Measurements from ENCODE around the gene FAM20A. TPM values are rescaled to one million over a fixed set of nuclear protein-coding genes. Genes with fewer than 3 reads are reported as not detected.
A peak's percentile ranks its signal among the peaks of the same experiment; 100 is the strongest.

Gene FAM20A
- total and polyA plus RNA-seq, 2 of the 8 experiments (the other 6 are each of a cell fraction or from before 2014, with no cell fraction given) = 3.6 to 11.9 TPM

GRCh38 chr17:68599091-68599490 is 2.1 kb downstream of the FAM20A start:
- no peak overlapping the region for H4K5ac ChIP-seq (ENCODE audit: insufficient read length, low read depth, low read length)
- peak overlapping the region; percentile 56 to 91 (median 78); a peak in 6 of 8 replicates for H3K4me3 ChIP-seq (ENCODE audit: extremely low read depth in 1 of 4, insufficient read depth in 2 of 4, low read depth in 3 of 4, low read length in 4 of 4)
- peaks cover 0 to 5% of the 10 kb centered on the region in 2 experiments; a peak in 2 of 4 replicates for H3K79me2 ChIP-seq (ENCODE audit: control insufficient read depth in 1 of 2, insufficient read depth in 2 of 2, low read length in 2 of 2)
- H3K36me3 ChIP-seq (ENCODE audit: control insufficient read depth in 2 of 4, insufficient read depth in 4 of 4, low read length in 3 of 4) = peaks cover 0 to 10% (median 0%) of the 10 kb centered on the region in 4 experiments; a peak in 2 of 8 replicates
- no peak overlapping the region for H2AFZ ChIP-seq (ENCODE audit: low read length)
- H3K9ac ChIP-seq (replicated peaks in 1 of 4; ENCODE audit: extremely low read depth in 1 of 4, low read depth in 3 of 4, low read length in 3 of 4) = peak overlapping the region in 1 of 4 experiments; percentile 63; a peak in 1 of 7 replicates
- peaks cover 0 to 25% (median 16%) of the 10 kb centered on the region in 4 experiments; a peak in 6 of 7 replicates for H3K27me3 ChIP-seq (replicated peaks in 1 of 4; ENCODE audit: control insufficient read depth in 3 of 4, extremely low read depth in 1 of 4, insufficient read depth in 3 of 4, low read length in 3 of 4)
- no peak overlapping the region for H4K91ac ChIP-seq (replicated peaks; ENCODE audit: insufficient read length, low read length)
- H4K20me1 ChIP-seq (replicated peaks in 1 of 2; ENCODE audit: control insufficient read depth in 1 of 2, insufficient read depth in 2 of 2, low read length in 2 of 2) = no peaks in the 10 kb centered on the region
- H4K8ac ChIP-seq (ENCODE audit: extremely low read depth, insufficient read depth, low read length) = no peak overlapping the region
- H2BK5ac ChIP-seq (ENCODE audit: low read depth, low read length) = no peak overlapping the region
- DNase-seq (ENCODE audit: low read depth in 1 of 2, low spot score in 2 of 2) (no peak), FAIRE-seq (no peak)
- no peak overlapping the region for H3K23ac ChIP-seq (ENCODE audit: insufficient read length)
- H3K4me1 ChIP-seq (replicated peaks in 1 of 4; ENCODE audit: control insufficient read depth in 3 of 4, insufficient read depth in 4 of 4, low read length in 3 of 4) = peaks cover 0 to 15% (median 6%) of the 10 kb centered on the region in 4 experiments; a peak in 5 of 7 replicates
- no peak overlapping the region for H3K56ac ChIP-seq (replicated peaks; ENCODE audit: insufficient read length, low read depth, low read length)
- H3K9me3 ChIP-seq (ENCODE audit: insufficient read depth in 2 of 2, low read depth in 1 of 2, low read length in 1 of 2) = no peaks in the 10 kb centered on the region
- no peaks in the 10 kb centered on the region; the same call in 1 of the 2 replicates for H3K79me1 ChIP-seq (ENCODE audit: low read depth, low read length)
- no peak overlapping the region for H3K14ac ChIP-seq (ENCODE audit: insufficient read length)
- CTCF ChIA-PET (ENCODE audit: partially characterized antibody) = interaction anchor here (1.5 to 2.6 kb wide), 4 partner anchors 59 to 131 kb away, joined by 4 to 12 read pairs (median 8); no protein-coding TSS in a partner anchor
- no peak overlapping the region for H2BK120ac ChIP-seq (replicated peaks; ENCODE audit: low read depth, low read length)
- H2BK15ac ChIP-seq (ENCODE audit: low read length) = no peak overlapping the region
- H2AK5ac ChIP-seq (ENCODE audit: low read depth, low read length) = no peak overlapping the region
- no peak overlapping the region for H3K18ac ChIP-seq (ENCODE audit: extremely low read depth, low read length)
- no peak overlapping the region for H2BK20ac ChIP-seq (ENCODE audit: low read length)
- H3K27ac ChIP-seq (ENCODE audit: low read depth, low read length) = no peak overlapping the region
- no peak overlapping the region for H2BK12ac ChIP-seq (ENCODE audit: low read depth, low read length)
- POLR2A ChIA-PET (ENCODE audit: partially characterized antibody) = interaction anchor here (1.3 to 1.4 kb wide), 2 partner anchors 8 to 86 kb away, joined by 5 read pairs; partner anchors contain the start of gene PRKAR1A
- H3K23me2 ChIP-seq (ENCODE audit: low read depth, low read length) = peaks cover 12% of the 10 kb centered on the region
- H3K4me2 ChIP-seq (ENCODE audit: insufficient read depth in 1 of 2, low read depth in 2 of 2, low read length in 2 of 2) = peak overlapping the region; percentile 74 to 97; a peak in 3 of 4 replicates
- WGBS, 2 experiments (ENCODE audit: extremely low coverage in 1 of 2, insufficient coverage in 1 of 2, insufficient read length in 1 of 2, insufficient replicate concordance in 2 of 2, low coverage in 1 of 2, low lambda C conversion rate in 2 of 2, missing lambda C conversion rate in 1 of 2) = 82% methylated on average over 4 of the region's 4 CpGs; no CpG with 5 or more reads in 1 of the 2 experiments
- H3K4ac ChIP-seq (replicated peaks; ENCODE audit: insufficient read length, low read depth, low read length) = no peak overlapping the region
- TF ChIP-seq JUND (IDR thresholded peaks at IDR 0.05; ENCODE audit: low read length) (no peak), RFX5 (IDR thresholded peaks at IDR 0.05; ENCODE audit: borderline replicate concordance, low read depth, low read length) (no peak), KDM5A (IDR thresholded peaks at IDR 0.05; ENCODE audit: low read length) (no peak), MAFK (IDR thresholded peaks at IDR 0.05; ENCODE audit: low read depth, low read length) (no peak), TAF7 (optimal IDR thresholded peaks at IDR 0.05; ENCODE audit: borderline replicate concordance, low read depth, low read length) (no peak), TCF12 (IDR thresholded peaks at IDR 0.05; ENCODE audit: low read depth, low read length) (no peak), CBX8 (IDR thresholded peaks at IDR 0.05; ENCODE audit: borderline replicate concordance, low read depth, low read length) (no peak), PHF8 (conservative IDR thresholded peaks at IDR 0.05; ENCODE audit: low read depth, low read length) (no peak), POLR2AphosphoS5 (IDR thresholded peaks at IDR 0.05; ENCODE audit: low read depth, low read length) (no peak), SIN3A (conservative IDR thresholded peaks at IDR 0.05 in 1 of 2, IDR thresholded peaks at IDR 0.05 in 1 of 2; ENCODE audit: low read depth in 1 of 2, low read length in 2 of 2) (no peak), CHD1 (IDR thresholded peaks at IDR 0.05; ENCODE audit: low read depth, low read length) (no peak), SUZ12 (IDR thresholded peaks at IDR 0.05; ENCODE audit: low read length) (no peak), ATF3 (IDR thresholded peaks at IDR 0.05; ENCODE audit: insufficient read depth, low read depth, low read length) (no peak)
